ENCODE measurements around the gene UBE2E2.

- TF ChIP-seq CTCF (conservative IDR thresholded peaks at IDR 0.05 in 1 of 2, IDR thresholded peaks at IDR 0.05 in 1 of 2; ENCODE audit: extremely low read depth in 1 of 2, insufficient read depth in 1 of 2, low read depth in 1 of 2, low read length in 2 of 2) (no peak), EZH2 (IDR thresholded peaks at IDR 0.05; ENCODE audit: borderline replicate concordance, low read length) (no peak)
Observed at GRCh38 chr3:23455084-23455483, 252.0 kb downstream of the UBE2E2 start.
